Fibroblast of the aortic adventitia (primary cell): ENCODE measurements around the gene ELP1. TPM values are rescaled to one million over a fixed set of nuclear protein-coding genes. Genes with fewer than 3 reads are reported as not detected.

ENCODE experiments used
- DNase-seq: peaks from one replicate; pipeline ENCODE4 v3.0.0-alpha.2; 2010; ENCODE audit warnings: low read depth
- H3K4me3 ChIP-seq: 2 replicates; pipeline ENCODE4 v1.5.1; 2011; ENCODE audit warnings: low read depth, mild to moderate bottlenecking, control low read depth, low read length, moderate library complexity
- CTCF ChIP-seq: IDR thresholded peaks from 2 replicates; pipeline ENCODE4 v1.5.1; 2011; ENCODE audit warnings: mild to moderate bottlenecking, low read length, control low read depth, inconsistent platforms; ENCODE audit not compliant: insufficient read depth
- total RNA-seq: library from RNA; depleted of rRNA; stranded (reverse); fragments of >200 nt; gene quantifications from 2 replicates; pipeline ENCODE4 v1.2.3, GENCODE V29; 2012; ENCODE audit warnings: low replicate concordance

Gene ELP1
- total RNA-seq, 1 donor, result 32.3 TPM

GRCh38 chr9:108861997-108862396 lies 71.9 kb downstream of the ELP1 start, which contains the start of gene ACTL7A:
Gene ACTL7A, plus strand, starts transcription at chr9:108862266. Its CDS starts 57 bp downstream, at chr9:108862323.
- no peak within 1 kb of the TSS for H3K4me3 ChIP-seq
- TF ChIP-seq CTCF, result no peak
- no peak for DNase-seq

GRCh38 chr9:108861464-108861863 lies 72.5 kb downstream of the ELP1 start:
- no peak for TF ChIP-seq CTCF
- no peak for DNase-seq
- no peak overlapping the region for H3K4me3 ChIP-seq

- no peak for DNase-seq
- TF ChIP-seq CTCF, result no peak
- no peak overlapping the region for H3K4me3 ChIP-seq
Observed at GRCh38 chr9:108860764-108861163, 73.2 kb downstream of the ELP1 start.

- no peak overlapping the region for H3K4me3 ChIP-seq
- no peak for DNase-seq
- no peak for TF ChIP-seq CTCF
Observed at GRCh38 chr9:108860354-108860753, 73.6 kb downstream of the ELP1 start.

GRCh38 chr9:108859459-108860114 lies 74.3 kb downstream of the ELP1 start:
- no peak overlapping the region for H3K4me3 ChIP-seq
- TF ChIP-seq CTCF, result no peak
- DNase-seq, result no peak

GRCh38 chr9:108857572-108857971 lies 76.4 kb downstream of the ELP1 start:
- no peak for TF ChIP-seq CTCF
- no peak overlapping the region for H3K4me3 ChIP-seq
- DNase-seq, result no peak

- H3K4me3 ChIP-seq, result no peak within 1 kb of the TSS
- no peak for DNase-seq
- TF ChIP-seq CTCF, result no peak
Observed at GRCh38 chr9:108855888-108856287, 78.0 kb downstream of the ELP1 start, which contains the start of gene ACTL7B. Gene ACTL7B, minus strand, starts transcription at chr9:108855986. Its CDS starts 56 bp downstream, at chr9:108855930.
